ENCODE results near the gene IL24. TPM values are rescaled to one million over a fixed set of nuclear protein-coding genes. Genes with fewer than 3 reads are reported as not detected.

The IL24 gene
- polyA plus RNA-seq, 3 donors: 0.16 TPM; not detected in 2

- no peak overlapping the region for H3K27ac ChIP-seq (ENCODE audit: low read depth in 1 of 2, low read length in 2 of 2)
- Mint-ChIP-seq H3K27me3 (ENCODE audit: low read depth in 3 of 3) (peaks cover 2 to 7% (median 5%) of the 10 kb centered on the region in 3 donors), H3K36me3 (no peaks in the 10 kb centered on the region), H3K4me1 (no peaks in the 10 kb centered on the region), H3K27ac (no peak overlapping the region), H3K9me3 (peaks cover 9 to 28% (median 13%) of the 10 kb centered on the region in 7 donors), H3K4me3 (no peak overlapping the region)
- H3K79me2 ChIP-seq (ENCODE audit: insufficient read depth, low read length): no peaks in the 10 kb centered on the region
- no peaks in the 10 kb centered on the region for H3K4me1 ChIP-seq (ENCODE audit: control insufficient read depth in 1 of 2, insufficient read depth in 2 of 2, low read length in 2 of 2)
- no CpG with 5 or more reads among the region's 1 CpG for WGBS (ENCODE audit: insufficient coverage)
- no peak overlapping the region for H3K4me3 ChIP-seq (replicated peaks in 1 of 3; ENCODE audit: low read depth in 2 of 3, low read length in 3 of 3)
- DNase-seq: no peak
- no peaks in the 10 kb centered on the region for H3K36me3 ChIP-seq (replicated peaks in 1 of 2; ENCODE audit: control insufficient read depth in 1 of 2, insufficient read depth in 2 of 2, low read length in 2 of 2)
- no peak overlapping the region for H3K4me2 ChIP-seq (replicated peaks; ENCODE audit: extremely low read depth, low read length, poor library complexity, severe bottlenecking)
- H3K9me3 ChIP-seq (replicated peaks in 1 of 2; ENCODE audit: control insufficient read depth in 1 of 2, insufficient read depth in 1 of 2, low read length in 2 of 2): peaks cover 6 to 7% of the 10 kb centered on the region in 2 donors
- no peak overlapping the region for H2AFZ ChIP-seq (ENCODE audit: insufficient read depth, low read depth, low read length, poor library complexity, severe bottlenecking)
- no peak overlapping the region for H3K9ac ChIP-seq (ENCODE audit: insufficient read depth, low read length, poor library complexity, severe bottlenecking)
- H4K20me1 ChIP-seq (ENCODE audit: insufficient read depth, low read length): no peaks in the 10 kb centered on the region
- H3K27me3 ChIP-seq (ENCODE audit: control insufficient read depth in 2 of 2, insufficient read depth in 2 of 2, low read length in 2 of 2): peaks cover 0 to 2% of the 10 kb centered on the region in 2 donors
- intact Hi-C loops (cut with micrococcal nuclease): no loop called here
- no peak for TF ChIP-seq CTCF (IDR thresholded peaks at IDR 0.05)
Measured at GRCh38 chr1:206883160-206883559, 14.1 kb upstream of the IL24 start.

- H3K27me3 ChIP-seq (ENCODE audit: control insufficient read depth in 2 of 2, insufficient read depth in 2 of 2, low read length in 2 of 2): peaks cover 0 to 2% of the 10 kb centered on the region in 2 donors
- H3K27ac ChIP-seq (ENCODE audit: low read depth in 1 of 2, low read length in 2 of 2): no peak overlapping the region
- no peak overlapping the region for H3K4me2 ChIP-seq (replicated peaks; ENCODE audit: extremely low read depth, low read length, poor library complexity, severe bottlenecking)
- Mint-ChIP-seq H3K36me3 (no peaks in the 10 kb centered on the region), H3K27me3 (ENCODE audit: low read depth in 3 of 3) (peaks cover 2 to 7% (median 5%) of the 10 kb centered on the region in 3 donors), H3K4me3 (no peak overlapping the region), H3K9me3 (peaks cover 4 to 24% (median 9%) of the 10 kb centered on the region in 7 donors), H3K27ac (no peak overlapping the region), H3K4me1 (no peaks in the 10 kb centered on the region)
- 100% methylated on average over 1 of the region's 2 CpGs for WGBS (ENCODE audit: insufficient coverage)
- no peaks in the 10 kb centered on the region for H4K20me1 ChIP-seq (ENCODE audit: insufficient read depth, low read length)
- H3K4me3 ChIP-seq (replicated peaks in 1 of 3; ENCODE audit: low read depth in 2 of 3, low read length in 3 of 3): no peak overlapping the region
- intact Hi-C loops (cut with micrococcal nuclease): no loop called here
- DNase-seq: no peak
- H2AFZ ChIP-seq (ENCODE audit: insufficient read depth, low read depth, low read length, poor library complexity, severe bottlenecking): no peak overlapping the region
- no peaks in the 10 kb centered on the region for H3K4me1 ChIP-seq (ENCODE audit: control insufficient read depth in 1 of 2, insufficient read depth in 2 of 2, low read length in 2 of 2)
- H3K79me2 ChIP-seq (ENCODE audit: insufficient read depth, low read length): no peaks in the 10 kb centered on the region
- peaks cover 0 to 3% of the 10 kb centered on the region in 2 donors for H3K9me3 ChIP-seq (replicated peaks in 1 of 2; ENCODE audit: control insufficient read depth in 1 of 2, insufficient read depth in 1 of 2, low read length in 2 of 2)
- H3K36me3 ChIP-seq (replicated peaks in 1 of 2; ENCODE audit: control insufficient read depth in 1 of 2, insufficient read depth in 2 of 2, low read length in 2 of 2): no peaks in the 10 kb centered on the region
- no peak overlapping the region for H3K9ac ChIP-seq (ENCODE audit: insufficient read depth, low read length, poor library complexity, severe bottlenecking)
- TF ChIP-seq CTCF (IDR thresholded peaks at IDR 0.05): no peak
Measured at GRCh38 chr1:206883876-206884275, 13.4 kb upstream of the IL24 start.

Data from CD14-positive monocyte (primary cell).